ENCODE data around the gene TEX29.

DNA sequence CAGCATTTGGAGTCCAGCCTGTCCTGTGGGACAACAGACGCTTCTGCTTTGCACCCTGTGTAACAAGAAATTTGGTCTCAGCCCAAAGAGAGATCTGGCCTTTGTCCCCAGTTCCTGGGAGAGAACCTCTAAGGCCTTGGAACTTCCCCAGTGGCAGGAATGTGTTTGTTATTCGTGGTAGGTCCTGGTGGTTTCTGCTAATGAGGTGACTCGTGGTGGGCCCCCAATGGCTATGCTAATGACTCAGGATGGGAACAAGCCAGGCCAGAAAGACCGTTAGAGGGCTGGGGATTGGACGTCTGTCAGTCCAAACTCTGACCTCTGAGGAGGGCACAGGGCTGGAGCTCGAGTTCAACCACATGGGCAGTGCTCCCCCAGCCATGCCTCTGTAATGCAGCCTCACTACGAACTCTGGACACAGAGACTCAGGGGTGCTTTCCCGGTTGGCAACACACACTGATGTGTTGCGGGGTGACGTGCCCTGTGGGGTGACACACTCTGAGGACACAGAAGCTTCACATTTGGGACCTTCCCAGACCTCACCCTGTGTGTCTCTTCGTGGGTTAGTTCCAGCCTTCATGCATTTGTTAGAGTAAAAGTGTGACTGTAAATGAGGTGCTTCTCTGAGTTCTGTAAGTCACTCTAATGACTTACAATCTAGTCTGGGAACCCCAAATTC lies 38.9 kb downstream of the TEX29 start:
- TF ChIP-seq ZNF146 (CRISPR knock-in tag; IDR thresholded peaks at IDR 0.05; ENCODE audit: unreplicated experiment) (no peak), TCF7L2 (IDR thresholded peaks at IDR 0.05; ENCODE audit: low read depth, low read length) (no peak), POLR2A (conservative IDR thresholded peaks at IDR 0.05) (no peak), THAP12 (CRISPR knock-in tag; IDR thresholded peaks at IDR 0.05) (no peak), NRF1 (conservative IDR thresholded peaks at IDR 0.05 in 1 of 2, IDR thresholded peaks at IDR 0.05 in 1 of 2) (no peak), PRPF4 (IDR thresholded peaks at IDR 0.05; ENCODE audit: insufficient read depth, low read depth, low read length, poor library complexity, severe bottlenecking) (no peak)
- TF ChIP-seq, protein P1, sequence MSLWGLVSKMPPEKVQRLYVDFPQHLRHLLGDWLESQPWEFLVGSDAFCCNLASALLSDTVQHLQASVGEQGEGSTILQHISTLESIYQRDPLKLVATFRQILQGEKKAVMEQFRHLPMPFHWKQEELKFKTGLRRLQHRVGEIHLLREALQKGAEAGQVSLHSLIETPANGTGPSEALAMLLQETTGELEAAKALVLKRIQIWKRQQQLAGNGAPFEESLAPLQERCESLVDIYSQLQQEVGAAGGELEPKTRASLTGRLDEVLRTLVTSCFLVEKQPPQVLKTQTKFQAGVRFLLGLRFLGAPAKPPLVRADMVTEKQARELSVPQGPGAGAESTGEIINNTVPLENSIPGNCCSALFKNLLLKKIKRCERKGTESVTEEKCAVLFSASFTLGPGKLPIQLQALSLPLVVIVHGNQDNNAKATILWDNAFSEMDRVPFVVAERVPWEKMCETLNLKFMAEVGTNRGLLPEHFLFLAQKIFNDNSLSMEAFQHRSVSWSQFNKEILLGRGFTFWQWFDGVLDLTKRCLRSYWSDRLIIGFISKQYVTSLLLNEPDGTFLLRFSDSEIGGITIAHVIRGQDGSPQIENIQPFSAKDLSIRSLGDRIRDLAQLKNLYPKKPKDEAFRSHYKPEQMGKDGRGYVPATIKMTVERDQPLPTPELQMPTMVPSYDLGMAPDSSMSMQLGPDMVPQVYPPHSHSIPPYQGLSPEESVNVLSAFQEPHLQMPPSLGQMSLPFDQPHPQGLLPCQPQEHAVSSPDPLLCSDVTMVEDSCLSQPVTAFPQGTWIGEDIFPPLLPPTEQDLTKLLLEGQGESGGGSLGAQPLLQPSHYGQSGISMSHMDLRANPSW (CRISPR knock-in tag; IDR thresholded peaks at IDR 0.05) = no peak
- TF ChIP-seq, protein P2, sequence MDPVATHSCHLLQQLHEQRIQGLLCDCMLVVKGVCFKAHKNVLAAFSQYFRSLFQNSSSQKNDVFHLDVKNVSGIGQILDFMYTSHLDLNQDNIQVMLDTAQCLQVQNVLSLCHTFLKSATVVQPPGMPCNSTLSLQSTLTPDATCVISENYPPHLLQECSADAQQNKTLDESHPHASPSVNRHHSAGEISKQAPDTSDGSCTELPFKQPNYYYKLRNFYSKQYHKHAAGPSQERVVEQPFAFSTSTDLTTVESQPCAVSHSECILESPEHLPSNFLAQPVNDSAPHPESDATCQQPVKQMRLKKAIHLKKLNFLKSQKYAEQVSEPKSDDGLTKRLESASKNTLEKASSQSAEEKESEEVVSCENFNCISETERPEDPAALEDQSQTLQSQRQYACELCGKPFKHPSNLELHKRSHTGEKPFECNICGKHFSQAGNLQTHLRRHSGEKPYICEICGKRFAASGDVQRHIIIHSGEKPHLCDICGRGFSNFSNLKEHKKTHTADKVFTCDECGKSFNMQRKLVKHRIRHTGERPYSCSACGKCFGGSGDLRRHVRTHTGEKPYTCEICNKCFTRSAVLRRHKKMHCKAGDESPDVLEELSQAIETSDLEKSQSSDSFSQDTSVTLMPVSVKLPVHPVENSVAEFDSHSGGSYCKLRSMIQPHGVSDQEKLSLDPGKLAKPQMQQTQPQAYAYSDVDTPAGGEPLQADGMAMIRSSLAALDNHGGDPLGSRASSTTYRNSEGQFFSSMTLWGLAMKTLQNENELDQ (CRISPR knock-in tag; IDR thresholded peaks at IDR 0.05; ENCODE audit: borderline replicate concordance) = no peak
- TF ChIP-seq, protein P3, sequence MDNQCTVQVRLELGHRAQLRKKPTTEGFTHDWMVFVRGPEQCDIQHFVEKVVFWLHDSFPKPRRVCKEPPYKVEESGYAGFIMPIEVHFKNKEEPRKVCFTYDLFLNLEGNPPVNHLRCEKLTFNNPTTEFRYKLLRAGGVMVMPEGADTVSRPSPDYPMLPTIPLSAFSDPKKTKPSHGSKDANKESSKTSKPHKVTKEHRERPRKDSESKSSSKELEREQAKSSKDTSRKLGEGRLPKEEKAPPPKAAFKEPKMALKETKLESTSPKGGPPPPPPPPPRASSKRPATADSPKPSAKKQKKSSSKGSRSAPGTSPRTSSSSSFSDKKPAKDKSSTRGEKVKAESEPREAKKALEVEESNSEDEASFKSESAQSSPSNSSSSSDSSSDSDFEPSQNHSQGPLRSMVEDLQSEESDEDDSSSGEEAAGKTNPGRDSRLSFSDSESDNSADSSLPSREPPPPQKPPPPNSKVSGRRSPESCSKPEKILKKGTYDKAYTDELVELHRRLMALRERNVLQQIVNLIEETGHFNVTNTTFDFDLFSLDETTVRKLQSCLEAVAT (IDR thresholded peaks at IDR 0.05) = no peak
- TF ChIP-seq, protein P4, sequence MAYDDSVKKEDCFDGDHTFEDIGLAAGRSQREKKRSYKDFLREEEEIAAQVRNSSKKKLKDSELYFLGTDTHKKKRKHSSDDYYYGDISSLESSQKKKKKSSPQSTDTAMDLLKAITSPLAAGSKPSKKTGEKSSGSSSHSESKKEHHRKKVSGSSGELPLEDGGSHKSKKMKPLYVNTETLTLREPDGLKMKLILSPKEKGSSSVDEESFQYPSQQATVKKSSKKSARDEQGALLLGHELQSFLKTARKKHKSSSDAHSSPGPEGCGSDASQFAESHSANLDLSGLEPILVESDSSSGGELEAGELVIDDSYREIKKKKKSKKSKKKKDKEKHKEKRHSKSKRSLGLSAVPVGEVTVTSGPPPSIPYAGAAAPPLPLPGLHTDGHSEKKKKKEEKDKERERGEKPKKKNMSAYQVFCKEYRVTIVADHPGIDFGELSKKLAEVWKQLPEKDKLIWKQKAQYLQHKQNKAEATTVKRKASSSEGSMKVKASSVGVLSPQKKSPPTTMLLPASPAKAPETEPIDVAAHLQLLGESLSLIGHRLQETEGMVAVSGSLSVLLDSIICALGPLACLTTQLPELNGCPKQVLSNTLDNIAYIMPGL (CRISPR knock-in tag; IDR thresholded peaks at IDR 0.05) = no peak

Measured in K562 (cell line).